HG03432 (cell line): ENCODE data around the gene PLA2G6.
"Not testable (repeated sequence)": the region's sequence is repeated elsewhere in the genome, so short reads cannot be mapped to it uniquely, and the experiment has no call there.

ENCODE experiments used
- ATAC-seq: cut with Tn5 transposase; IDR thresholded peaks from one replicate; pipeline ENCODE4 v1.9.1; 2021; ENCODE audit warnings: mild to moderate bottlenecking, moderate library complexity; ENCODE audit not compliant: unreplicated experiment

PLA2G6 gene

GRCh38 chr22:38086942-38087341, 94.7 kb downstream of the PLA2G6 start:
- no peak for ATAC-seq

GRCh38 chr22:38086001-38086845, 95.4 kb downstream of the PLA2G6 start:
- no peak for ATAC-seq

GRCh38 chr22:38085501-38085900, 96.1 kb downstream of the PLA2G6 start:
- no peak for ATAC-seq

- ATAC-seq, result no peak
Observed at GRCh38 chr22:38085056-38085455, 96.6 kb downstream of the PLA2G6 start.

GRCh38 chr22:38083931-38084631, 97.5 kb downstream of the PLA2G6 start, which contains the start of gene SLC16A8:
TSS of gene SLC16A8 (minus strand) at chr22:38084184. CDS start at chr22:38082873, 1,311 bp downstream.
- no peak for ATAC-seq

- ATAC-seq, result no peak
Observed at GRCh38 chr22:38082986-38083710, 98.5 kb downstream of the PLA2G6 start.

GRCh38 chr22:38081941-38082828, 99.4 kb downstream of the PLA2G6 start:
- ATAC-seq, result no peak

- no peak for ATAC-seq
Observed at GRCh38 chr22:38081636-38081940, 100.0 kb downstream of the PLA2G6 start.

- ATAC-seq, result no peak
Observed at GRCh38 chr22:38080850-38081635, 100.6 kb downstream of the PLA2G6 start.

- ATAC-seq, result no peak
Observed at GRCh38 chr22:38080474-38080849, 101.2 kb downstream of the PLA2G6 start.

GRCh38 chr22:38079804-38080203, 101.8 kb downstream of the PLA2G6 start:
- ATAC-seq, result no peak

- ATAC-seq, result not testable (repeated sequence)
Observed at GRCh38 chr22:38079208-38079607, 102.4 kb downstream of the PLA2G6 start.

GRCh38 chr22:38078046-38078840, 103.4 kb downstream of the PLA2G6 start:
- ATAC-seq, result no peak

- no peak for ATAC-seq
Observed at GRCh38 chr22:38077595-38077994, 104.0 kb downstream of the PLA2G6 start.

GRCh38 chr22:38077096-38077495, 104.5 kb downstream of the PLA2G6 start:
- no peak for ATAC-seq

- no peak for ATAC-seq
Observed at GRCh38 chr22:38075961-38076360, 105.7 kb downstream of the PLA2G6 start.

- ATAC-seq, result no peak
Observed at GRCh38 chr22:38075105-38075825, 106.4 kb downstream of the PLA2G6 start.
